ENCODE measurements around the gene SLC12A9. TPM values are rescaled to one million over a fixed set of nuclear protein-coding genes. Genes with fewer than 3 reads are reported as not detected.

The SLC12A9 gene
- total RNA-seq, 2 donors from 2014 or later, result 22.0 to 29.4 TPM

GRCh38 chr7:100914879-100915447, 62.5 kb downstream of the SLC12A9 start:
- Histone ChIP-seq H3K4me3 (no peak overlapping the region), H3K9me3 (no peaks in the 10 kb centered on the region), H3K27ac (no peak overlapping the region), H3K27me3 (replicated peaks; ENCODE audit: insufficient read depth) (no peaks in the 10 kb centered on the region), H3K36me3 (no peaks in the 10 kb centered on the region), H3K4me1 (replicated peaks) (no peaks in the 10 kb centered on the region)
- DNase-seq (ENCODE audit: low spot score), result no peak
- WGBS, result 89% methylated on average over 8 of the region's 8 CpGs
- no peak for TF ChIP-seq CTCF (IDR thresholded peaks at IDR 0.05)
- no peak for TF ChIP-seq POLR2AphosphoS5 (IDR thresholded peaks at IDR 0.05)
- no peak for TF ChIP-seq POLR2A (IDR thresholded peaks at IDR 0.05)
- intact Hi-C loops (cut with DNase I), result no loop called here

Small RNA genes within 50 kb of the gene (microRNA-seq; reads per million reads assigned to microRNA genes)
- 0.42 reads per million for gene MIR6875

Small RNA genes within 50 kb of the gene (small RNA-seq; reads per million reads assigned to genes)
- gene RN7SL549P (0 reads per million in 2 donors), gene RN7SL750P (0 reads per million in 2 donors)

Other genes starting within 250 kb of the SLC12A9 start
- 10 to 100 TPM; 20.1 to 36.1 TPM for gene MOSPD3, start 240.2 kb upstream of the SLC12A9 start, total RNA-seq
- 1 to 10 TPM in 1 of 2 donors, under 1 TPM in 1; 0.59 to 2.3 TPM for gene TFR2, start 211.2 kb upstream of the SLC12A9 start, total RNA-seq
- 1 to 10 TPM in 1 of 2 donors, not detected in 1; 2.4 TPM for gene ACTL6B, start 196.3 kb upstream of the SLC12A9 start, total RNA-seq
- gene GNB2, start 179.0 kb upstream of the SLC12A9 start, total RNA-seq, result 100 to 1,000 TPM; 376 to 417 TPM
- gene GIGYF1, start 158.5 kb upstream of the SLC12A9 start, total RNA-seq, result 10 to 100 TPM; 37.0 to 82.2 TPM
- 10 to 100 TPM; 41.4 to 45.2 TPM for gene POP7, start 146.6 kb upstream of the SLC12A9 start, total RNA-seq
- gene EPO, start 132.2 kb upstream of the SLC12A9 start, total RNA-seq, result 1 to 10 TPM in 1 of 2 donors, not detected in 1; 1.6 TPM
- gene ZAN, start 119.1 kb upstream of the SLC12A9 start, total RNA-seq, result under 1 TPM in 1 of 2 donors, not detected in 1; 0.17 TPM
- gene EPHB4, start 25.2 kb upstream of the SLC12A9 start, total RNA-seq, result 10 to 100 TPM; 78.6 to 80.8 TPM
- gene TRIP6, start 14.7 kb downstream of the SLC12A9 start, total RNA-seq, result 100 to 1,000 TPM in 1 of 2 donors, 10 to 100 TPM in 1; 65.9 to 113 TPM
- 100 to 1,000 TPM; 105 to 182 TPM for gene SRRT, start 22.4 kb downstream of the SLC12A9 start, total RNA-seq
- 1 to 10 TPM; 6.4 to 8.4 TPM for gene UFSP1, start 37.0 kb downstream of the SLC12A9 start, total RNA-seq
- 10 to 100 TPM in 1 of 2 donors, 1 to 10 TPM in 1; 6.6 to 17.5 TPM for gene ACHE, start 43.2 kb downstream of the SLC12A9 start, total RNA-seq
- 10 to 100 TPM; 28.8 to 46.0 TPM for gene MUC3A, start 96.8 kb downstream of the SLC12A9 start, total RNA-seq
- gene MUC12, start 116.9 kb downstream of the SLC12A9 start, total RNA-seq, result 10 to 100 TPM in 1 of 2 donors, 1 to 10 TPM in 1; 4.0 to 20.9 TPM
- under 1 TPM in 1 of 2 donors, not detected in 1; 0.23 TPM for gene MUC17, start 167.4 kb downstream of the SLC12A9 start, total RNA-seq
- gene TRIM56, start 232.8 kb downstream of the SLC12A9 start, total RNA-seq, result 10 to 100 TPM; 32.0 to 36.1 TPM

Measured in prostate gland (tissue), 2 donors.